Activated T-helper 1 cell treated with Interleukin-2 at 50 U/mL for 16 hours (primary cell): Measurements from ENCODE around the gene GRB14.
"Not testable (repeated sequence)": the region's sequence is repeated elsewhere in the genome, so short reads cannot be mapped to it uniquely, and the experiment has no call there.

Experiments
- DNase-seq: peaks from one replicate; pipeline ENCODE4 v3.0.0-alpha.2; 2020; ENCODE audit warnings: low read depth

Gene GRB14

DNA sequence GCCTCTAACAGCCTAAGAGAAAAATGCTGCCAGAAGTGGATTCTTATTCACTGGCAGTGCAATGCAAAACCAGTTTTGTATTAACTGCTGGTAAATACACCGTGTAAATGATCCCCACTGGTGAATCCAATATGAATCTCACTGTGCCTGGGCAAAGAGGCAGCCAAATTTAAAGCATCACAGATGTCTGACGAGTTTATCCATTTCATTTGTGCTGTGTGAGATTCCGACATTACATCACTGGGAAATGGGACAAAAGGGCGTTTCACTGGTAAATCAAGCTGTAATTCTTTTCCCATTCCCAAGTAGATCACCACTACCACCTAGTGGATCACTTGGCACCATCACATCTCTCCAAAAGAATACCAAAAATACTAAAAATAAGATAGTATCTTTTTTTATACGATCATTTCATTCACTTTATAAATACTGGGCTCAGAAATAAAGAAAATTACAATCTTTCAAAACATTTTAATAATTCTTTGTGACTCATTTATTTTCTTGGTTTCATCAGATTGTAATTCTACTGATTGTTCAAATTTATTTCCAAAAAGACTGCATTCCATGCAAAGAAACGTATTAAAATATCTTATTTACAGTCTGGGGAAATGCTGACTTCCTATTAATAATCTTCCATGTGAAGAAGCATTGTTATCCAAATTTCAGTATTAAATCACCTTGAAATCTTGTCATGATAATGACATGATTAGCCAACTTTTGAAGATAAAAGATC is 125.6 kb downstream of the GRB14 start:
- no peak for DNase-seq

DNA sequence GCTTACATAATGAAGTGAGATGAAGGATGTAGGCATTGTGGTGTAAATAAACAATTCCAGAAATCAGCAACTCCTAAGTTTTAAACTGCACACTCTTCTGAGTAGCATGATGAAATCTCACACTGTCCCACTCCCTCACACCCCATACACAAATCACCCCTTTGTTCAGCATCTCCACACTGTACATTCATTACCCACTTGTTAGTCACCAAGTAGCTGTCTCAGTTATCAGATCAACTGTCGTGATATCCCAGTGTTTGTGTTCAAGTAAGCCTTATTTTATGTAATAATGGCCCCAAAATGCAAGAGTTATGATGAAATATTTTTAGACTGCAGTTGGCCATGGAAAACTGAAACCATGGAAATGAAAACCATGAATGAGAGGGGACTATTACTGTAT is 135.7 kb downstream of the GRB14 start:
- DNase-seq = no peak

DNA sequence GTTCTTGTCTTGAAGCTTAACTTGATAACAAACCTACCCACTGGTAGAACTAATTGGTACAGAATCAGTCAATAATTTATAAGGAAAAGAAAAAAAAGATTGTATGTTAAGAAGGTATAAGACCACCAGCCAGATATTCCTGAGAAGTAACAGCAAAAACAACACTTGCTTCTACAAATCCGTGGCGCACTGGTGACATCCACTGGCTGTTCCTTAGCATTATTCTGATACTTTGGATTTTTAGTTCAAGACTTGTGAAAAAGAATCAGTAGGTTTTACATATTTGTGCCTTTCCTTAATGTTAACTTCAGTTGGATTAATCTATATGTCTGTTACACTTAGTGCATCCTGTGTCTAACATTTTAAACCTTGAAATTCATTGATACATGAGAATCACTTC is 141.8 kb downstream of the GRB14 start:
- no peak for DNase-seq

DNA sequence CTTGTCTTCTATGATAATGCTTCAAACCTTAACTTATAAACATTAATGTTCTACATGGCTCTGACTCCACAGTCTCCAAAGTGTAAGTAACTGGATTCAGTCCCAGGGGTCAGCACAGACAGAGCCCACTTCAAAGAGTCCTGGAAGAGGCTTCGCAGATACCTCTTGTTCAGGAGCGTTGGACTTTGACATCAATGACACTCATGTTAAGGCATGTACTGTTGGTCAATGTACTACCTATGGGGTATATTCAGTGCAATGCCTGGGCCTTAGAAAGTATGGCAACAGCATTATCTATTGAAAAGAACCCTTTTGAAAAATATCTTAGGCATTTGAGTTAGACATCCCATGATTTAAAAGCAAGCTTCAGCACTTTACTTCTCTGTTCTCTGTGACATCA is 143.1 kb downstream of the GRB14 start:
- DNase-seq = no peak

DNA sequence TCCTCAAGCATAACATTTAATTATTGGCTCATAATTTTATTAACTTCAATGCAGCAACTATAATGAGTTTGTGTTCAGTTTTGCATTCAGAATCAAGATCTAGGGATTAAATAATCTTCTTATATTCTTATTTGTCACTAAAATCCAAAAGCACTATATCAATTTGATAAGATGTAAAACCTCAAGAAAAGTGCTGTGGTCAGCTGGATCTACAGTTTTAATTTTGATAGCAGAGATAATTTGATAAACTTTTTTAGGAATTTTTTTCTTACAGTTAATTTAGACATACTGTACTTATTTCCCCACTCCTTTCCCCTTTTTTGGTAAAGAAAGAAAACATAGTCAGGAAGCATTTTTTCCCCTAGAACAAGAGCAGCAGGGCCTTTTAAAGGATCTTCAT is 146.4 kb downstream of the GRB14 start:
- no peak for DNase-seq

DNA sequence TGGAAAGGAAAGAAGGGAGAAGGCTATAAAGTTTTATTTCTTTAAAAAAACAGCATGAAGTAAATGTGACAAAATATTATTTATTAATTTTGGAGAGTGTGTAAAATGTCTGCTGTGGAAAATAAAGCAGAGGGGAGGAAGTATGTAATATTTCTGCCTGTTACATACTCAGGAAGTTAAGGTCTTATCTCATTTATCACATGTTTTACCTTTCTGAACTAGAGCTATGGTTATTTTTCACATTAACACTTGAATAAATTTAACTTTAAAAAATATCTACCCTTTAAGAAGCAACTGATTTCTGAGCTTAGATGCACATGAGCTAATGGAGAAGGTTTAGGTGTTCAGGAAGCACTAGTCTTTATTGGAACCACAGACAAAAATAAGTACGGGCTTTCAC is 148.3 kb downstream of the GRB14 start:
- DNase-seq = no peak

DNA sequence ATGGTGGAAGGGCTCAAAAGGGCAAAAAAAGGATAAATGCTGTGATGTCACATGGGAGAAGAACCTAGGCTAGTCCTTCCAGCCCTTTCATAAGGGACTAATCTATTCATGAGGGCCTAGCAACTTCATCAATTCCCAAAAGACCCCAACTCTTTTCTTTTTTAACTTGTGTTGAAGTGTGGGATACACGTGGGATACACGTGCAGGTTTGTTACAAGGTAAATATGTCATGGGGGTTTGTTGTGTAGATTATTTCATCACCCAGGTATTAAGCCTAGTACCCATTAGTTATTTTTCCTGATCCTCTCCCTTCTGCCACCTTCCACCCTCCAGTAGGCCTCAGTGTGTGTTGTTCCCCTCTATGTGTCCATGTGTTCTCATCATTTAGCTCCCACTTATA is 156.2 kb downstream of the GRB14 start:
- DNase-seq = not testable (repeated sequence)

DNA sequence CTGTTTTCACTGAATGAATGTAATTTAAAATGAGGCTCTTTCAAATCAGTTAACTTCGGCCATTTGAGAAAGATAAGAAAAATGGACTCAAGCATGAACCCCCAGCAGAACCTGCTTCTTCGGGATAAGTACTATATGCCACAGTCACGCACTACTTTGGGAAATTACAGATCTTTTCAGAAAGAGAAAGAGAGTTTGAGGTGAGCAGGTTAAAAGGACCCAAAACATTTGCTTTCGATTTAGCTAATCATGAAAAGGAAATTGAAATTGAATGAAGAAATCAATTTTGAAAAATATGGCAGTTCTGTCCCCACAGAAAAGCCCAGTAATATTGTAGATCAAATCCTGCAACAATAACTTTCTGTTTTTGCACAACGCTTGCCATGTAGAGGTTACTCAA is 156.9 kb downstream of the GRB14 start:
- DNase-seq = no peak

DNA sequence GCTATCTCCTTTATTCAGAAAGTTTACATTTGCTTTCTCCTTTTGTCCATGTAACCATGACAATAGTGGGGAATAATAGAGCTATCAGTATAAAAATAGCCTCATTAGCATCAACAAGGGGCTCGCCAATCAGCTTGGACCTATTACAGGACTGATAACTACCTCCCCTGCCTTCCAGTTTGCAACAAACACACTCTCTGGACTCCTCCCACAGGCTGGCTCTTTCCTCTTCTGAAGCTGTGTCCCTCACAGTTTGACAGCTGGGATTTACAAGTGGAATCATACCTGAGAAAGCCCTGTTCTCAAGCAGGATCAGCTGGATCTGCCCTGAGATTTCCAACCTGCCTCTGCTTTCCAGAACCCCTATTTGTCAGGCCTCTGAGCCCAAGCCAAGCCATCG is 162.5 kb downstream of the GRB14 start:
- no peak for DNase-seq

DNA sequence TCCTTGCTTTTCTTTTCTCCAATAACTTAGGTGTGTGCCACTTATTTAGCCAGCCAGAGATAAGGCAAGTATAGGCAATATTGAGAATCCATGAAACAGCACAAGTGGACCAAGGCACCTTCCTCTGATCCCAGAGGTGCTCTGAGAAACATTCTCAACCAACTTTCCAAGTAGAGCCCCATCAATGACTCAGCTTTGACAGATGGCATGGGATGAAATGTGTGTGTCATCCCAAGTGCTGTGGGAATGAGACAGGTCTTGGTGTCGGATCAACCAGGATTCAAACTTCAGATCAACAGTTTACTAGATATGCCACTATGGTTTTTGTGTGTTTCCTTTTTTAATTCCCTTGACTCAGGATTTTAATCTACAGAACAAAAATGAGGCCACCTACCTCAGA is 164.0 kb downstream of the GRB14 start:
- no peak for DNase-seq

DNA sequence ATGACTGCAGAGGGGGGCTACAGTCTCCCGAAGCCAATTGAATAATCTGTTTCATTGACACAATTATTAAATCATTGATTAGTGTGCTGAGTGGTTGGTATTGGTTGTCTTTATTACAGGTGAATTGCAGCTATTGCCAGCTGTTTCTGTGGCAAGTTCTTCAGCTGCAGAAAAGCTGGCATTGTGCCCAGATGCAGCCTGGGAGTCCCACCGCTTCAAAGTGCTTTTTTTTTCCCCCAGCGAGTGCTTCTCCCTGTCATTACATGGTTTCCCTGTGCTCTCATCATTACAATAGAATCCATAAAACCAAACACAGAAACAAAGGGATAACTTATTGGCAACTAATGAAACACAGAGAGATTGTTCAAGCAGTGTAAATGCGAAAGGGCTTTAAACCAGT is 164.7 kb downstream of the GRB14 start:
- DNase-seq = no peak

DNA sequence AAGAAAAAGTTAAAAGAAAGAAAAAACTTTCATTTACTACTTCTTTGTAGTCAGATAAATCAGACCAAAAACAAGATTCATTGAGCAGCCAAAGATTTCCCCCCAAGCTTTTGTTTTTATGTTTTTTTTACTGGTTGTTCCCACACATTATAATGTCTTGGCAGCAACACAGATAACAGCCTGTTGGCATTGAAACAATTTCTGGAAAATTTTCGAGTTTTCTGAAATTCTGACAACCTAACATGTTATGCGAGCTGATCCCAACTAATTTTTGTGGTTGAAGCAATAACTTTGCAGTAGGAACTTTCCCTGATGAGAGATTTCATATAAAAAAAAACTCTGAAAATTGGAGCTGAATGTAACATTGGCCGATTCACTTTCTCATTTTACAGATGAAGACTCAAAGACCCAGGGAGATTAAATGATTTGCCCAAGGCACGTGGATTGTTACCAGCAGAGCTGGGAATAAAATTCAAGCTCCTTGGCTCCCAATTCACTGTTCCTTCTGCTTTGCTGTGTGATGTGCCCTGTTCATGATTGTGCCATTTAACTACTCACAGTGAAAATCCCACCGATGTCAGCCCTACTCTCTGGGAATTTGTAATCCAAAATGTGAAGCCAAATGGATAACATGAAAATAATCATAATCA is 167.5 kb downstream of the GRB14 start:
- DNase-seq = no peak

DNA sequence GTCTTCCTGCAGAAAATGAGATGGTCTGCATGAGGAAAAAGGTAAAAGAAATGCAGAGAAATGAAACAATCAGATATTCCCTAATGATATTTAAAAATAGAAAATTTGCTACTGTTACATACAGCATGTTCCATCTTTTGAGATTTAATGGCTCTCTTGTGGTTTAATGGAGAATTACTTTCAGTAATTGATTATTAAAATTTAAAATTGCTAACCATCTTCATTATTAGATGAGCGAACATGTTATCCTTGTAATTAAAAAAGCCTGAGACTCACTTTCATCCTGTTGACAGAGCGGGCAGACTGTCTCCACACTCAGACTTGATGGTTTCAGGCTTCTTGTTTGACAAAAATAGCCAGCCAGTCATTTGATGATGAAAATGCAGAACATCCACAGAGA is 171.0 kb downstream of the GRB14 start:
- DNase-seq = no peak

DNA sequence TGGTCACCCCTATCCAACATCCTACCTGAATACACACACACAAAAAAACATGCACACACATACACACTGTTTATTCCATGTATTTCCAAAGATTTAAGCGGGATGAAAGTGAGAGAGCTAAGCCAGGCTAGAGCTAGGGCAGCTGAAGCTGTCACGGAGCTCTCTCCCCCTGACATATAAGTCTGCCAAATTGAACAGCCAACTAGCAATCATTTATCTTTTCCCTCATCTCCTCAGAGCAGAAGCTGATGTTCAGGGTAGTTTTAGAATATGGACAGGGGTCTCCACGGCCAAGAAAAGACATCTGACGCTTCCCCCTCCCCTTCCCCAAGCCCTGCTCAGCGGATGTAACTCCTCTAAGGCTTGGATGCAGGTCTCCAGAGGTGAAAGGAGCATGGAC is 171.6 kb downstream of the GRB14 start:
- no peak for DNase-seq

DNA sequence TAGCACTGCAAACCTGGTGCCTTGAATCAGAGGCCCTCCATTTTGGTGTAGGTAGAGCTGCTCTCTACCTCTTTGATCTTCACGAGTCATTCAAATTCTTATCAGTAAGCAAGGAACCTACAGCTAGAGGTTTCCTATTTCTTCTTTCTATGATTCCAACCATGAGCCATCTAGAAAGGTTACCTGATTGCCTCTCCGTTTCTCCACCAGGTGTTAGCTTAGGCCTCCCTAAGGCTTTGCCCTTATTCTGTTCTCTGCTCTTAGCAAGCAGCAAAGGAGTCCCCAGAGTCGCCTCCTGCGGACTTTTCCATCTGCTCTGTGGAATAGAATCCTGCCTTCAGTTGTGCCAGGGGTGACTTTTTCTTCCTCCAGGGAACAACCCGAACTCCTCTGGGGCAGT is 173.6 kb downstream of the GRB14 start:
- no peak for DNase-seq
